Measurements from ENCODE around the gene CDC42.
"Not testable (repeated sequence)": the region's sequence is repeated elsewhere in the genome, so short reads cannot be mapped to it uniquely, and the experiment has no call there.

CDC42 gene

GRCh38 chr1:22076346-22076745 is 23.8 kb downstream of the CDC42 start:
- no peak for FAIRE-seq

- no peak for FAIRE-seq
Observed at GRCh38 chr1:22077728-22078127, 25.2 kb downstream of the CDC42 start.

DNA sequence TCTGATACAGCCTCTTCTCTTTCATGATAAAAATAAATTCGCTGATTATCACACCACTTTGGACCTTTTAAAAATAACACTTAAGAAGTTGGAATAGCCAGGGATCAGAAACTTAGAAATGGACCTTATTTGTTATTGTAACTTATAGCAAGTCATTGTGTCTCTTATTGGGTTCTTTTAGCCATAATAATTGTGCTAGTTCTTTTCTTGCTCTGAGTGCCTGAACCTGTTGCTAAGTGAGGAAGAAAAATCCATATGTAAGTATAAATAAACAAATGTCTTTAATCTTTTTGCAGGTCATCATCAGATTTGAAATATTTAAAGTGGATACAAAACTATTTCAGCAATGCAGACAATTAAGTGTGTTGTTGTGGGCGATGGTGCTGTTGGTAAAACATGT is 25.6 kb downstream of the CDC42 start:
- peak; percentile 77 for FAIRE-seq

GRCh38 chr1:22080191-22080590 is 27.7 kb downstream of the CDC42 start:
- FAIRE-seq, result no peak

- FAIRE-seq, result no peak
Observed at GRCh38 chr1:22088331-22088730, 35.8 kb downstream of the CDC42 start.

DNA sequence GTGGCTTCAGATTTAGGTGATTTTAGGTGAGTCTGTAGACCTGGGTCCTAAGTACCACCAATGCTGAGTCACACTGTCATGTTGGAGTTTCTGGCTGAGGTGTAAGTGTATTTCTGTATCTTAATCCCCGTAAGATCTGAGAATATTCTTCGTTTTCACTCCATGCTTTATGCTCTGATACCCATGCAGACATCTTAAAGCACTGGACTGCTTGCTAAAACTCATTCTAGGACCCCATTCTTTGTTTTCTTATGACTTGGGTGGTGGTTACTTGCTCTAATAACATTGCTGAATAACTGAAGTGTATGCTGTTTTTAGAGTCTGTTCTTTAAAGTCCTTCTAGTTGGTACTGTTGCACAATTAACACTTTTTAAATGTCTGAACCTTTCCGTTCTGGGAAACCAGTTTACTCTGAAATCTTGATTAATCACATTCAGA is 36.6 kb downstream of the CDC42 start:
- FAIRE-seq, result no peak

DNA sequence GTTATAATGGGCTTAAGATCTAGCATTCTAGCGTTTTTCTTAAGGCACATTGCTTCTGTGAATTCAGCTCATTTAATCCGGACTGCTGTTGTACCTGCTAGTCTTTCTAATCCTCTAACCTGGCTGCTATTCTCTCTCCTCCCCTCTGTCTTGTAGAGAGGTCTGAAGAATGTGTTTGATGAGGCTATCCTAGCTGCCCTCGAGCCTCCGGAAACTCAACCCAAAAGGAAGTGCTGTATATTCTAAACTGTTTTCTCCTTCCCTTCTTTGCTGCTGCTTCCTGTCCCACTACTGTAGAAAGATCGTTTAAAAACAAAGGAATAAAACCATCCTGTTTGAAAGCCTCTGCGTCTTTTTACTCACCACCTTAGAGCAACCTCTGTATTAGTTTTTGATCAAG is 37.3 kb downstream of the CDC42 start:
- FAIRE-seq, result no peak

DNA sequence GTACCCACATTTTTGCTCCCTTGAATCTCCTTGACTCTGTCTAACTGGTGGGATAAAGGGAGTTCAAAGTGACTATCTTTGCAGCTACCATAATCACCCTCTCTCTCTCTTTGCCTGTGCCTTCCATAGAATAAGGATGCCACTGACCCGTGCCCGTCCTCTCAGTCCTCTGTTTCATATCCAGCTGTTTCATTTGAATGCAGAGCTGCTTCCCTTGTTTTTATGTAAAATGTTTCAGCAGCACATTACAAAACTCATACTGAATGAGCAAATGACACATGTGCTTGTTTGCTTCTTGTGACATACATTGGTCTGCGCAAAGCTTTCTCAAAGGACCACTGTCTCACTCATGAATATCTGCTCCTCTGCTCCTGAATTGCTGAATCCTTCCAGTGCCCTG is 38.4 kb downstream of the CDC42 start:
- no peak for FAIRE-seq

- not testable (repeated sequence) for FAIRE-seq
Observed at GRCh38 chr1:22092026-22092768, 39.7 kb downstream of the CDC42 start.

GRCh38 chr1:22093513-22093912 is 41.0 kb downstream of the CDC42 start:
- no peak for FAIRE-seq

DNA sequence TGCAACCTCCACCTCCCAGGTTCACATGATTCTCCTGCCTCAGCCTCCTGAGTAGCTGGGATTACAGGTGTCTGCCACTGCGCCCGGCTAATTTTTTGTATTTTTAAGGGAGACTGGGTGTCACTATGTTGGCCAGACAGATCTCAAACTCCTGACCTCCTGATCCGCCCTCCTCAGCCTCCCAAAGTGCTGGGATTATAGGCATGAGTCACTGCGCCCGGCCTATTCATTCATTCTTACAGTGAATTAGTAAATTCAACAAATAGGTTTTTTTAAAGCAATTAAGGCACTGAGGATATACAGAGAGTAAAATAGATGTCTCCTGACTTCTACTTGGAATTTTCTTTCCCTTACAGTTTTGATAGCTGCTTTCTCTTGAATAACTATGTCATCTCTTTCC is 43.5 kb downstream of the CDC42 start:
- no peak for FAIRE-seq

GRCh38 chr1:22096463-22096862 is 44.0 kb downstream of the CDC42 start:
- no peak for FAIRE-seq

DNA sequence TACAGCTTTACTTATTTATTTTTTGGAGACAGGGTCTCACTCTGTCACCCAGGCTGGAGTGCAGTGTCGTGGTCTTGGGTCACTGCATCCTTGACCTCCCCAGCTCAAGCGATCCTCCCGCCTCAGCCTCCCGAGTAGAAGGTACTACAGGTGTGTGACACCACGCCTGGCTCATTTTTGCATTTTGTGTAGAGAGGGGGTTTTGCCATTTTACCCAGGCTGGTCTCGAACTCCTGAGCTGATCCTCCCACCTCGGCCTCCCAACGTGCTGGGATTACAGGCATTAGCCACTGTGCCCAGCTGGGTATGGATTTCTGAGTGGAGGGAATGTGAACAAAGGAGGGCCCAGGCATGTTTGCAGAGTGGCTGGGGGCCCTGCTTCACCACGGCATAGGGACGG is 46.2 kb downstream of the CDC42 start:
- no peak for FAIRE-seq

- FAIRE-seq, result no peak
Observed at GRCh38 chr1:22100168-22100567, 47.7 kb downstream of the CDC42 start.

GRCh38 chr1:22101199-22101598 is 48.7 kb downstream of the CDC42 start:
- FAIRE-seq, result no peak

- no peak for FAIRE-seq
Observed at GRCh38 chr1:22101995-22102394, 49.5 kb downstream of the CDC42 start.

DNA sequence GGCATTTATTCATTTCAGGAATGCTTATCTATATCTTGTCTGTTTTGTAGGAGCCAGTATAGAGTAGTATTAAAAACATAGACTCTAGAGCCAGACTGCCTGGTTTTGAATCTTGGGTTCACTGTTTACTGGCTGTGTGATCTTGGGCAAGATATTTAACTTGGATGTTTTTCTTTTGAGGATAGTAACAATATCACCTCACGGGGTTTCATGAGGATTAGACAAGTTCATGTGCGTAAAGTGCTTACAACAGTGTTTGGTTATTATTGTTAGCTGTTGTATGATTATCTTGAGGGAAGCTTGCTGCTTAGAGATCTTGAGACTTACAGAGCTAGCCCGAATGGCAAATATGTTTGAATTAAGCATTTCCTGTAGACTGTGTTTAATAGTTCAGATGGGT is 50.2 kb downstream of the CDC42 start:
- no peak for FAIRE-seq

DNA sequence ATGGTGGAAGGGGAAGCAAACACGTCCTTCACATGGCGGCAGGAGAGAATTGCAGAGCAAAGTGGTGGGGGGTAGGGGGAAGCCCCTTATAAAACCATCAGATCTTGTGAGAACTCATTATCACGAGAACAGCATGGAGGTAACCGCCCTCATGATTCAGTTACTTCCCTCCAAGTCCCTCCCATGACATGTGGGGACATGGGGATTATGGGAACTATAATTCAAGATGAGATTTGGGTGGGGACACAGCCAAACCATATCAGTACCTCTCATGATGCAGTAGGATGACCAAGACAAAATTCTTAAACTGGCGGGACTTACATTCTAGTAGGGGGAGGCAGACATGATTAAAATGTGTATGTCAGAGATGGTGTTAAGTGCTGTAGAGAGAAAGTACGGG is 51.6 kb downstream of the CDC42 start:
- FAIRE-seq, result no peak

GRCh38 chr1:22104865-22105437 is 52.4 kb downstream of the CDC42 start:
- no peak for FAIRE-seq

- no peak for FAIRE-seq
Observed at GRCh38 chr1:22105611-22106207, 53.2 kb downstream of the CDC42 start.

DNA sequence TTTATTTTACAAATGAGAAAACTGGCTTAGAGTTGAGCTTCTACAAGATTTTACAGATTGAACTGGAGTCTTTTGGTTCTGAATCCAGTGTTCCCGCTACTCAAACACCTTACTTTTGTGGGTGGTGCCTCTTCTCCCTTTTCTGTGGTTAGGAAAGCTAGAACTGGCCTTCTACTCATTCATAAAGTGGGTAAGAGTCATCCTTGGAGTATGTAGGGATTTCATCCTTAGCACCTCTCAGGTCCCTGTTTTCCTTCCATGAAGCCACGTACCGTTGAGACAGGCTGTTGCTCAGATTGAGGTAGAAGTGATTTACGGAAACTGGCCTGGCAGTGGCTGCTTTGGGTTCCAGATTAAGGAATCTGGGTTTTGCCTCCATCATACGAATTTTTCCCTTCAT is 54.6 kb downstream of the CDC42 start:
- FAIRE-seq, result no peak

DNA sequence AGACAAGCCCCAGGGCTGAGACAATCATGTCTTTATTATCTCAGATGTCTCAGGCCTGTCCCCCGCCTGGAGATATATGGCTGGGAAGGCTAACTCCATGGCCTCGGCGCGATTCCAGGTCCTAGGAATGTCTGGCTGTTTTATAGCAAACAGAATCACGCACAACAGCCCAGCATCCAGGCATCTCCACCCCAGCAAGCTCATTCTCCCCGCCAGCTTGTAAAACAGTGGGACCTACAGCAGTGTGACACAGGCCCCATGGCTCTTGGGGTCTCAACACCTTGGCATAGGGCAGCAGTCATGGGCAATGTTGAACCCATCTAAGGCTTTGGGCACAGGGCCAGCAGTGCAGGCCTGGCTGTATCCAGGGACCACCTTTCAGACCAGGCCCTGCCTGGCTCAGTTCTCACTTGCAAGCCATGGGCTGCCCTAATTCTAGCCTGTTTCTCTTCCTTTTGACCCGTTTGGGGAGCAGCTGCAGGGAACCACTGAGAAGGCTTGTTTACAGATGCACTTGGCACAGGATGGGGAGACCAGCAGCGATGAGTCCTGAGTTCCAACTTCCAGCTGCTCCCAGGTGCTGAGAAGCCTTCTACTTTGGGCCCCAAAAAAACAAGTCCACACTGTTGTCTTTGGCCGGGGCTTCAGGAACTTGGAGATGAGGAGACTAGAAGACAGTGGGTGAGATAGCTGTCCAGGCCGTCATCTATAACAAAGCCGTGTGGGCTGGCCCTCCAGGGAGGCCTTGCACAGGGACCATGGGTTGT is 56.0 kb downstream of the CDC42 start:
- peak; percentile 23 for FAIRE-seq

- no peak for FAIRE-seq
Observed at GRCh38 chr1:22110016-22110415, 57.5 kb downstream of the CDC42 start.

GRCh38 chr1:22111115-22111514 is 58.6 kb downstream of the CDC42 start:
- no peak for FAIRE-seq

Measured in endometrium (tissue), 2 donors.